ENCODE measurements around the gene RMC1. TPM values are rescaled to one million over a fixed set of nuclear protein-coding genes. Genes with fewer than 3 reads are reported as not detected.

The RMC1 gene
- total RNA-seq, 6 donors from 2014 or later = 23.3 to 45.1 (median 39.8) TPM

DNA sequence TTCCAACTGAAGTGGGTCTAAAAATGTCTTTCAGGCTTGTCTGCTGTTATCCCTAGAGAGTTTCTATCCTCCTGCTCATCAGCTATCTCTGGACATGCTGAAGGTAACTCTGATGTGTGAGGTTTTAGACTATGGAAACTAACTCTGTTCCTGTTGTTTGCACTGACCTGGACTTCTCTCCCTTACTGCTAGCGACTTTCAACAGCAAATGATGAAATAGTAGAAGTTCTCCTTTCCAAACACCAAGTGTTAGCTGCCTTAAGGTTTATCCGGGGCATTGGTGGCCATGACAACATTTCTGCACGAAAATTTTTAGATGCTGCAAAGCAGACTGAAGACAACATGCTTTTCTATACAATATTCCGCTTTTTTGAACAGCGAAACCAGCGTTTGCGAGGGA lies 26.9 kb downstream of the RMC1 start:
- no peaks in the 10 kb centered on the region for H3K9me3 ChIP-seq
- H3K4me3 ChIP-seq = no peak overlapping the region
- DNase-seq (no peak), ATAC-seq (ENCODE audit: low FRiP score in 2 of 2) (no peak)
- H3K27me3 ChIP-seq = no peaks in the 10 kb centered on the region
- H3K4me1 ChIP-seq = peaks cover 0 to 10% (median 2%) of the 10 kb centered on the region in 4 donors
- TF ChIP-seq, protein P1, sequence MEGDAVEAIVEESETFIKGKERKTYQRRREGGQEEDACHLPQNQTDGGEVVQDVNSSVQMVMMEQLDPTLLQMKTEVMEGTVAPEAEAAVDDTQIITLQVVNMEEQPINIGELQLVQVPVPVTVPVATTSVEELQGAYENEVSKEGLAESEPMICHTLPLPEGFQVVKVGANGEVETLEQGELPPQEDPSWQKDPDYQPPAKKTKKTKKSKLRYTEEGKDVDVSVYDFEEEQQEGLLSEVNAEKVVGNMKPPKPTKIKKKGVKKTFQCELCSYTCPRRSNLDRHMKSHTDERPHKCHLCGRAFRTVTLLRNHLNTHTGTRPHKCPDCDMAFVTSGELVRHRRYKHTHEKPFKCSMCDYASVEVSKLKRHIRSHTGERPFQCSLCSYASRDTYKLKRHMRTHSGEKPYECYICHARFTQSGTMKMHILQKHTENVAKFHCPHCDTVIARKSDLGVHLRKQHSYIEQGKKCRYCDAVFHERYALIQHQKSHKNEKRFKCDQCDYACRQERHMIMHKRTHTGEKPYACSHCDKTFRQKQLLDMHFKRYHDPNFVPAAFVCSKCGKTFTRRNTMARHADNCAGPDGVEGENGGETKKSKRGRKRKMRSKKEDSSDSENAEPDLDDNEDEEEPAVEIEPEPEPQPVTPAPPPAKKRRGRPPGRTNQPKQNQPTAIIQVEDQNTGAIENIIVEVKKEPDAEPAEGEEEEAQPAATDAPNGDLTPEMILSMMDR (IDR thresholded peaks at IDR 0.05) = no peak
- TF ChIP-seq POLR2AphosphoS5 (IDR thresholded peaks at IDR 0.05) = no peak
- TF ChIP-seq POLR2A (IDR thresholded peaks at IDR 0.05) = no peak
- no peak for TF ChIP-seq EP300 (IDR thresholded peaks at IDR 0.05)
- WGBS, 2 donors = 81 to 86% methylated on average over 7 of the region's 7 CpGs
- peaks cover 56 to 100% (median 95%) of the 10 kb centered on the region in 4 donors for H3K36me3 ChIP-seq
- peak overlapping the region in 1 of 4 donors; percentile 37 for H3K27ac ChIP-seq

DNA sequence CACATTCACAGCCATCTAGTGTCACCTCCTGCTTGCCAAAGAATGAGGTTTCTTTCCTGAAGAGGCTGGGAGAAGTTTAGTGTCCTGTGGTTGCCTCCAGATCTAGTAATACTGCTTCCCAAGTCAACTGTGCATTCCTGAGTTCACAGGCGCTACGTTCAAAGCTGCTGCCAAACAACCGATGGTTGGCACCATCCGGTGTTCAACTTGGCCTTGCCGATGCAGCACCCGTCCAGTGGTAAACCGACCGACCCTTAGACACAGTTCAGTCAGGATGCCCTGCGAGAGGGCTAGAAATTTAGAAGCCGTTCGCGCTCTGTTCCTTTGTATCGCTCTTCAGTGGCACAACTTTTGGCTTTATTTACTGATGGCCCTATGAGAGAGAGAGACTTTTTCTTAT lies 28.6 kb downstream of the RMC1 start:
- no peak for TF ChIP-seq POLR2A (IDR thresholded peaks at IDR 0.05)
- TF ChIP-seq, protein P1 (IDR thresholded peaks at IDR 0.05) = no peak
- TF ChIP-seq EP300 (IDR thresholded peaks at IDR 0.05) = no peak
- no peak overlapping the region for H3K4me3 ChIP-seq
- ATAC-seq (ENCODE audit: low FRiP score in 2 of 2) = no peak
- no peaks in the 10 kb centered on the region for H3K27me3 ChIP-seq
- H3K9me3 ChIP-seq = no peaks in the 10 kb centered on the region
- DNase-seq = no peak
- peaks cover 0 to 10% (median 2%) of the 10 kb centered on the region in 4 donors for H3K4me1 ChIP-seq
- peaks cover 73 to 100% (median 95%) of the 10 kb centered on the region in 4 donors for H3K36me3 ChIP-seq
- H3K27ac ChIP-seq = no peak overlapping the region
- 91 to 92% methylated on average over 13 of the region's 13 CpGs for WGBS, 2 donors

DNA sequence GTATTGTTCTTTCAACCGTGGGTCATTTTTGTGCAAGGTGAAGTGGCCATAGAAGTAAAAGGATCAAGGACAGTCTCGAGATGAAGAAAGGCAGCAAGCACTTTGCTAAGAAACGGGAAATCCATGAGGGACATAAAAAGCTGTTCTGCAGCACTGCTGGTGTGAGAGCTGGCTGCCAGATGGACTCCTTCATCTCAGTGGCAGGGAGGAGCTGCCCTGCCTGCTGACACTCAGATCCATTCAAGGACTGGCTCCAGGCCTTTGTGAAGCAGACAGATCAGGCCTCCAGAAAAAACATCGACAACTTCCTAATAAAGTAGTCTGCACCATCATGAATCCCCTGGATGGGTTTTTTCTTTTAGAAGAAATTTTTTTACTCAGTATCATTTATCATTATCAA lies 29.5 kb downstream of the RMC1 start:
- Histone ChIP-seq H3K4me1 (peaks cover 0 to 10% (median 4%) of the 10 kb centered on the region in 4 donors), H3K27ac (no peak overlapping the region)

DNA sequence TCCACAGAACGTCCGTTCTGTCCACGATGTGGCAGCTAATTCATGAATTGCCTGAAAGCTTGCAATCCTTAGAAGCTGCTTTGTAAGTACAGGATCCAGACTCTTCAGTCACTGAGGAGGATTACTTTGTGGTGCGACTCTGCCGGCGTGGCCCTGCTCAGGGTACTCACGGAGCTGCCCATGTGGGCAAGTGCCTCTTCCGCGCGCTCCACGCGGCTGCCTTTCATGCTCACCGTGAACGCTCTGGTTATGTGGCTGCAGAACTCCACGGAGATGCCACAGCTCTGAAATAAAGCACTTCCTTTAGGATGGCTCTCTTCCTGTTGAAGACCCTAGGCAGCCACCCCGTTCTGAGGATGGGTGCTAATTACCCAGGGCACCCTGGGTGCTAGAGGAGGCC lies 31.0 kb downstream of the RMC1 start:
- no peak for ATAC-seq (ENCODE audit: low FRiP score in 2 of 2)
- 95 to 97% methylated on average over 11 to 16 of the region's 16 CpGs for WGBS, 2 donors
- peak in 1 of 2 donors; percentile 66 for DNase-seq
- Histone ChIP-seq H3K27me3 (no peaks in the 10 kb centered on the region), H3K4me3 (no peak overlapping the region), H3K36me3 (peaks cover 93 to 100% (median 98%) of the 10 kb centered on the region in 4 donors), H3K27ac (no peak overlapping the region), H3K4me1 (peaks cover 0 to 8% (median 3%) of the 10 kb centered on the region in 4 donors), H3K9me3 (no peaks in the 10 kb centered on the region)
- TF ChIP-seq, protein P1 (IDR thresholded peaks at IDR 0.05) = no peak
- TF ChIP-seq POLR2AphosphoS5 (IDR thresholded peaks at IDR 0.05) (no peak), EP300 (IDR thresholded peaks at IDR 0.05) (no peak), POLR2A (IDR thresholded peaks at IDR 0.05) (no peak)

More for the DNA sequence above, 29.5 kb downstream of the RMC1 start:
- H3K4me3 ChIP-seq = no peak overlapping the region
- 79 to 82% methylated on average over 4 of the region's 4 CpGs for WGBS, 2 donors
- H3K9me3 ChIP-seq = no peaks in the 10 kb centered on the region
- DNase-seq = no peak
- no peak for ATAC-seq (ENCODE audit: low FRiP score in 2 of 2)
- peaks cover 82 to 100% (median 98%) of the 10 kb centered on the region in 4 donors for H3K36me3 ChIP-seq
- H3K27me3 ChIP-seq = no peaks in the 10 kb centered on the region
- no peak for TF ChIP-seq EP300 (IDR thresholded peaks at IDR 0.05)
- no peak for TF ChIP-seq POLR2A (IDR thresholded peaks at IDR 0.05)
- TF ChIP-seq, protein P1 (IDR thresholded peaks at IDR 0.05) = no peak

DNA sequence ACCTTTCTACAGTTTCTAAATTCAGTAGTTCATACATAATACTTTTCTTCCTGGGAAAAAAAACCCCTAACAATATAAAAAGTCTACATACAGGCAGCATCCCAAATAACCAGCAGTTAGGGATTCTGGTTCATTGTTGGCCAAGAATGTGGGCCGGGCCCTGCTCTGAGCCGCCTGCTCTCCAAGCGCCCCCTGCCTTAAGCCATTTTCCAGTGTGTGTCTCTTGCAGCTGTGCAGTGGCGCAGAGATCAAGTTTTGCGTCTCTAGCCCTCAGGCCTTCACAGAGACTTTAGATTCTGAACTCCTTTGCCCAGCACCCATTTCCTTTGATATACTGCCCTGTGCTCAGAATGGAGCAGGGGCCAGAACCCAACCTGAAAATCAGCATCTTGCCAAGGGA lies 32.9 kb downstream of the RMC1 start:
- Histone ChIP-seq H3K27me3 (no peaks in the 10 kb centered on the region), H3K4me1 (peaks cover 0 to 15% (median 7%) of the 10 kb centered on the region in 4 donors), H3K4me3 (no peak overlapping the region), H3K27ac (no peak overlapping the region), H3K36me3 (peaks cover 91 to 100% (median 98%) of the 10 kb centered on the region in 4 donors), H3K9me3 (no peaks in the 10 kb centered on the region)
- no peak for ATAC-seq (ENCODE audit: low FRiP score in 2 of 2)
- DNase-seq = no peak
- WGBS, 2 donors = 89 to 91% methylated on average over 5 of the region's 5 CpGs
- no peak for TF ChIP-seq EP300 (IDR thresholded peaks at IDR 0.05)

Data from upper lobe of left lung (tissue), 6 donors.